Smooth muscle cell (in vitro differentiated cells): ENCODE data around the gene BEND5. TPM values are rescaled to one million over a fixed set of nuclear protein-coding genes. Genes with fewer than 3 reads are reported as not detected.

Experiments
- DNase-seq: peaks from one replicate; lab custom pipeline; 2025; ENCODE audit not compliant: unreplicated experiment; lab: John Stamatoyannopoulos, UW
- H2AFZ ChIP-seq: fragments of 200-600 bp; sonication (generic); 2 replicates; pipeline ENCODE4 v1.6.0; 2016; ENCODE audit warnings: antibody characterized with exemption, low read depth, mild to moderate bottlenecking
- H3F3A ChIP-seq: fragments of 200-600 bp; sonication (generic); 2 replicates; pipeline ENCODE4 v1.6.0; 2017; ENCODE audit warnings: antibody characterized with exemption, low read depth
- H3K27ac ChIP-seq: fragments of 200-600 bp; sonication (generic); 2 replicates; pipeline ENCODE4 v1.5.1; 2016; ENCODE audit warnings: low read depth, mild to moderate bottlenecking
- H3K27me3 ChIP-seq: fragments of 200-600 bp; sonication (generic); 2 replicates; pipeline ENCODE4 v1.6.1; 2016; ENCODE audit warnings: low read depth, mild to moderate bottlenecking
- H3K36me3 ChIP-seq: fragments of 200-600 bp; sonication (generic); 2 replicates; pipeline ENCODE4 v1.5.1; 2016; ENCODE audit warnings: low read depth
- H3K4me1 ChIP-seq: fragments of 200-600 bp; sonication (generic); 2 replicates; pipeline ENCODE4 v1.5.1; 2016; ENCODE audit warnings: low read depth
- H3K4me2 ChIP-seq: fragments of 200-600 bp; sonication (generic); 2 replicates; pipeline ENCODE4 v1.6.0; 2016; ENCODE audit warnings: mild to moderate bottlenecking
- H3K4me3 ChIP-seq: fragments of 200-600 bp; sonication (generic); 2 replicates; pipeline ENCODE4 v1.5.1; 2016; ENCODE audit warnings: mild to moderate bottlenecking
- H3K79me2 ChIP-seq: fragments of 200-600 bp; sonication (generic); 2 replicates; pipeline ENCODE4 v1.6.0; 2016; ENCODE audit warnings: low read depth, mild to moderate bottlenecking
- H3K9ac ChIP-seq: fragments of 200-600 bp; sonication (generic); 2 replicates; pipeline ENCODE4 v1.6.0; 2016; ENCODE audit warnings: low read depth
- H3K9me3 ChIP-seq: fragments of 200-600 bp; sonication (generic); replicated peaks from 2 replicates; pipeline ENCODE4 v1.5.1; 2016; ENCODE audit warnings: low read depth
- H4K20me1 ChIP-seq: fragments of 200-600 bp; sonication (generic); 2 replicates; pipeline ENCODE4 v1.6.0; 2016; ENCODE audit warnings: low read depth
- WGBS: methylation state at CpG from one replicate; pipeline ENCODE4 v1.1.7; 2016; ENCODE audit warnings: low lambda C conversion rate; 5-methylcytosine and 5-hydroxymethylcytosine counted together
- polyA plus RNA-seq: library from polyadenylated mRNA; unstranded; fragments of >200 nt; fragmentation: Nextera tagmentation; extraction: Ambion mirVana; gene quantifications from 2 replicates; pipeline ENCODE4 v1.2.1, GENCODE V29; 2016
- total RNA-seq: library from RNA; depleted of rRNA; stranded (reverse); fragments of >200 nt; gene quantifications from 2 replicates; pipeline ENCODE4 v1.2.3, GENCODE V29; 2014
- TF ChIP-seq, protein P1 (sequence below): fragments of 200-600 bp; sonication (generic); IDR thresholded peaks from 2 replicates; pipeline ENCODE4 v1.5.1; 2017; ENCODE audit warnings: borderline replicate concordance, mild to moderate bottlenecking, antibody characterized with exemption; ENCODE audit not compliant: insufficient read depth, poor library complexity, severe bottlenecking

Gene BEND5
- total and polyA plus RNA-seq, 2 experiments from 2014 or later, result 4.0 to 10.7 TPM

DNA sequence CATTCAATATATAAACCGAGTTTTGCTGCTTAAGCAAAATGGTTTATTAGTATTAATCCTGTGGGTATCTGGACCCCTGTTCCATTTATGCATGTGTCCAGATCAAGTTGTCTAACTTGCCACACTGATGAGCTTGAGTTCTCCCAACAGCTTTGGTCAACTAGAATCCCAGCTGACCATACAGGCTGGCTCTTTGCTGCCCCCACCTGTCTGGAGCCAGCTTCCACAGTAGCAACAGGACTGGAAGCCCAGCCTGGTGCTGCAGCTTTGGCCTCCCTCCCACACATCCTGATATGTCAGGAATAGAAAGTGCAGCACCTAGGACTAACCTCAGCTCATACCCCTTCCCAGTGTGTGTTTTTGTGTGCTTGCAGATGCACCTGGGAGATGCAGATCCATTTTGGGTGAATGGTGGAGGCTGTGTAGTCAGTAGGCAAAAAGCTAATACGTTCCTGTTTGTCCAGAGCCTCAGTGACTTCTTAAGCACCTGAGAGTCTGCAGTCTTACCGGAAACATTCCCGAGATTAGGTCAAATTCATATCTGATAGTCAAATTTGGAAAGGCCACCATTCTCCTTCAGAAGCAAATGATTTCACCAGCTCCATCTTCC is 40.9 kb upstream of the BEND5 start:
- Histone ChIP-seq H3K27ac (no peak overlapping the region), H3K27me3 (peaks cover 16% of the 10 kb centered on the region), H3K9ac (no peak overlapping the region), H3K79me2 (no peaks in the 10 kb centered on the region), H2AFZ (no peak overlapping the region), H3K9me3 (no peaks in the 10 kb centered on the region), H3K4me2 (no peak overlapping the region), H4K20me1 (no peaks in the 10 kb centered on the region), H3K4me1 (no peaks in the 10 kb centered on the region), H3F3A (no peaks in the 10 kb centered on the region), H3K36me3 (no peaks in the 10 kb centered on the region), H3K4me3 (no peak overlapping the region)
- TF ChIP-seq, protein P1, sequence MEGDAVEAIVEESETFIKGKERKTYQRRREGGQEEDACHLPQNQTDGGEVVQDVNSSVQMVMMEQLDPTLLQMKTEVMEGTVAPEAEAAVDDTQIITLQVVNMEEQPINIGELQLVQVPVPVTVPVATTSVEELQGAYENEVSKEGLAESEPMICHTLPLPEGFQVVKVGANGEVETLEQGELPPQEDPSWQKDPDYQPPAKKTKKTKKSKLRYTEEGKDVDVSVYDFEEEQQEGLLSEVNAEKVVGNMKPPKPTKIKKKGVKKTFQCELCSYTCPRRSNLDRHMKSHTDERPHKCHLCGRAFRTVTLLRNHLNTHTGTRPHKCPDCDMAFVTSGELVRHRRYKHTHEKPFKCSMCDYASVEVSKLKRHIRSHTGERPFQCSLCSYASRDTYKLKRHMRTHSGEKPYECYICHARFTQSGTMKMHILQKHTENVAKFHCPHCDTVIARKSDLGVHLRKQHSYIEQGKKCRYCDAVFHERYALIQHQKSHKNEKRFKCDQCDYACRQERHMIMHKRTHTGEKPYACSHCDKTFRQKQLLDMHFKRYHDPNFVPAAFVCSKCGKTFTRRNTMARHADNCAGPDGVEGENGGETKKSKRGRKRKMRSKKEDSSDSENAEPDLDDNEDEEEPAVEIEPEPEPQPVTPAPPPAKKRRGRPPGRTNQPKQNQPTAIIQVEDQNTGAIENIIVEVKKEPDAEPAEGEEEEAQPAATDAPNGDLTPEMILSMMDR, result peak; percentile 67
- no peak for DNase-seq
- 61% methylated on average over 4 of the region's 4 CpGs for WGBS

GRCh38 chr1:48810740-48811139 is 34.0 kb upstream of the BEND5 start:
- no peak for DNase-seq
- H3K9me3 ChIP-seq, result no peaks in the 10 kb centered on the region
- H3K27me3 ChIP-seq, result peaks cover 3% of the 10 kb centered on the region
- WGBS, result 71% methylated on average over 4 of the region's 4 CpGs
- H3K4me1 ChIP-seq, result no peaks in the 10 kb centered on the region
- no peaks in the 10 kb centered on the region for H3K36me3 ChIP-seq
- no peak overlapping the region for H3K9ac ChIP-seq
- TF ChIP-seq, protein P1, result no peak
- no peaks in the 10 kb centered on the region for H3F3A ChIP-seq
- H2AFZ ChIP-seq, result no peak overlapping the region
- H3K79me2 ChIP-seq, result no peaks in the 10 kb centered on the region
- H3K4me3 ChIP-seq, result no peak overlapping the region
- no peak overlapping the region for H3K4me2 ChIP-seq
- H4K20me1 ChIP-seq, result no peaks in the 10 kb centered on the region
- H3K27ac ChIP-seq, result no peak overlapping the region

DNA sequence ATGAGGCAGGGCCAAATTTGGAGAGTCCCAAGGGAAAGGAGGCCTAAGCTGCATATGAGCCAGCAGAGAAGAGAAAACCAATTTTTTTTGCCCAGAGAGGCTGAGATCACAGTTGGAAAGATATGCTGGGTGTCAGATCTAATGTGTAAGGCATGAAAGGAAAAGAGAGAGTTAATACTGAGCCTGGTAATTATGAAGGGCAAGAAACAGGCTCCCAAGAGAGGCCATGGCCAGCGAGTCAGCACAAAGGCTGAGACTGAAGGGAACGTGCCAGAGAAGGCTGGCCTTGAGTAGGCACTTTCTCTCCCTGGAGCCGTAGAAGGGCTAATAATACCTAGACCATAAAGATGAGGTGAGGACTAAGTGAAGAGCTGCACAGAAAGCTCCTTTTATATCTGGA is 31.8 kb upstream of the BEND5 start:
- H3K27ac ChIP-seq, result no peak overlapping the region
- WGBS, result 65% methylated on average over 3 of the region's 3 CpGs
- H3K79me2 ChIP-seq, result no peaks in the 10 kb centered on the region
- H3K9me3 ChIP-seq, result no peaks in the 10 kb centered on the region
- H3K4me1 ChIP-seq, result no peaks in the 10 kb centered on the region
- no peak overlapping the region for H3K4me2 ChIP-seq
- no peaks in the 10 kb centered on the region for H3F3A ChIP-seq
- no peaks in the 10 kb centered on the region for H3K36me3 ChIP-seq
- peaks cover 4% of the 10 kb centered on the region for H3K27me3 ChIP-seq
- TF ChIP-seq, protein P1, result no peak
- H2AFZ ChIP-seq, result no peak overlapping the region
- no peak for DNase-seq
- no peak overlapping the region for H3K4me3 ChIP-seq
- no peak overlapping the region for H3K9ac ChIP-seq
- H4K20me1 ChIP-seq, result no peaks in the 10 kb centered on the region
